ENCODE data around the gene HSPA1A. TPM values are rescaled to one million over a fixed set of nuclear protein-coding genes. Genes with fewer than 3 reads are reported as not detected.
"Not testable (repeated sequence)": the region's sequence is repeated elsewhere in the genome, so short reads cannot be mapped to it uniquely, and the experiment has no call there.

Gene HSPA1A
- total RNA-seq, 2 donors from 2014 or later: 157 to 187 TPM

- DNase-seq (ENCODE audit: low spot score): peak; percentile 62
- intact Hi-C loops (cut with DNase I): loop anchor here in 1 of 2 donors (10.0 kb wide), 1 partner anchor 1006 kb away; no protein-coding TSS in a partner anchor
These were observed 36.1 kb upstream of the HSPA1A start for GRCh38 chr6:31778999-31779885.

- DNase-seq (ENCODE audit: low spot score): no peak
- intact Hi-C loops (cut with DNase I): loop anchor here in 1 of 2 donors (10.0 kb wide), 1 partner anchor 1005 kb away; no protein-coding TSS in a partner anchor
These were observed 35.4 kb upstream of the HSPA1A start for GRCh38 chr6:31779908-31780307.

- DNase-seq (ENCODE audit: low spot score): no peak
- intact Hi-C loops (cut with DNase I): no loop called here
These were observed 34.7 kb upstream of the HSPA1A start for GRCh38 chr6:31780507-31781243.

GRCh38 chr6:31781244-31782125 is 33.9 kb upstream of the HSPA1A start:
- no peak for DNase-seq (ENCODE audit: low spot score)
- intact Hi-C loops (cut with DNase I): no loop called here

GRCh38 chr6:31782126-31782855 is 33.1 kb upstream of the HSPA1A start:
- intact Hi-C loops (cut with DNase I): no loop called here
- DNase-seq (ENCODE audit: low spot score): no peak

GRCh38 chr6:31784098-31784925 is 31.0 kb upstream of the HSPA1A start:
- DNase-seq (ENCODE audit: low spot score): no peak
- intact Hi-C loops (cut with DNase I): no loop called here

GRCh38 chr6:31785475-31785874 is 29.9 kb upstream of the HSPA1A start:
- no peak for DNase-seq (ENCODE audit: low spot score)
- intact Hi-C loops (cut with DNase I): no loop called here

- intact Hi-C loops (cut with DNase I): loop anchor here (10.0 kb wide), 2 partner anchors 57 to 67 kb away; partner anchors contain the start of genes CLIC1 (in 1 of the 2), DDAH2 (in 1 of the 2), LY6G6C (in 1 of the 2) and MPIG6B (in 1 of the 2)
These were observed 23.8 kb upstream of the HSPA1A start for GRCh38 chr6:31791324-31792089.

GRCh38 chr6:31792090-31792374 is 23.3 kb upstream of the HSPA1A start:
- intact Hi-C loops (cut with DNase I): loop anchor here (10.0 kb wide), 2 partner anchors 57 to 67 kb away; partner anchors contain the start of genes CLIC1 (in 1 of the 2), DDAH2 (in 1 of the 2), LY6G6C (in 1 of the 2) and MPIG6B (in 1 of the 2)

More at GRCh38 chr6:31791324-31792089, 23.8 kb upstream of the HSPA1A start:
- no peak for DNase-seq (ENCODE audit: low spot score)

GRCh38 chr6:31792761-31793171 is 22.6 kb upstream of the HSPA1A start:
- no peak for DNase-seq (ENCODE audit: low spot score)
- intact Hi-C loops (cut with DNase I): loop anchor here (10.0 kb wide), 2 partner anchors 58 to 68 kb away; partner anchors contain the start of genes CLIC1 (in 1 of the 2), DDAH2 (in 1 of the 2), LY6G6C (in 1 of the 2) and MPIG6B (in 1 of the 2)

More at GRCh38 chr6:31792090-31792374, 23.3 kb upstream of the HSPA1A start:
- no peak for DNase-seq (ENCODE audit: low spot score)

- DNase-seq (ENCODE audit: low spot score): not testable (repeated sequence)
- intact Hi-C loops (cut with DNase I): loop anchor here (1.0 to 10.0 kb wide), 3 partner anchors 59 to 76 kb away; partner anchors contain the start of genes CLIC1 (in 1 of the 2), DDAH2 (in 1 of the 2), LY6G6C (in 1 of the 2) and MPIG6B (in 1 of the 2)
These were observed 21.5 kb upstream of the HSPA1A start for GRCh38 chr6:31793927-31794245.

- intact Hi-C loops (cut with DNase I): loop anchor here (1.0 to 10.0 kb wide), 3 partner anchors 60 to 76 kb away; partner anchors contain the start of genes CLIC1 (in 1 of the 2), DDAH2 (in 1 of the 2), LY6G6C (in 1 of the 2) and MPIG6B (in 1 of the 2)
These were observed 21.0 kb upstream of the HSPA1A start for GRCh38 chr6:31794294-31794865.

GRCh38 chr6:31794866-31795615 is 20.3 kb upstream of the HSPA1A start:
- intact Hi-C loops (cut with DNase I): loop anchor here (1.0 to 10.0 kb wide), 3 partner anchors 60 to 75 kb away; partner anchors contain the start of genes CLIC1 (in 1 of the 2), DDAH2 (in 1 of the 2), LY6G6C (in 1 of the 2) and MPIG6B (in 1 of the 2)
- DNase-seq (ENCODE audit: low spot score): no peak

More at GRCh38 chr6:31794294-31794865, 21.0 kb upstream of the HSPA1A start:
- no peak for DNase-seq (ENCODE audit: low spot score)

- intact Hi-C loops (cut with DNase I): loop anchor here (10.0 kb wide), 2 partner anchors 61 to 71 kb away; partner anchors contain the start of genes CLIC1 (in 1 of the 2), DDAH2 (in 1 of the 2), LY6G6C (in 1 of the 2) and MPIG6B (in 1 of the 2)
These were observed 19.6 kb upstream of the HSPA1A start, which contains the start of gene VARS1 for GRCh38 chr6:31795616-31796298. TSS of gene VARS1 (minus strand) at chr6:31795752. CDS start at chr6:31795217, 535 bp downstream.

More at GRCh38 chr6:31795616-31796298, 19.6 kb upstream of the HSPA1A start, which contains the start of gene VARS1:
- peak; percentile 98 for DNase-seq (ENCODE audit: low spot score)

Data from posterior vena cava (tissue), 2 donors.